AG09309 (cell line): ENCODE data around the gene ADGRV1.

Experiments used
- DNase-seq: peaks from one replicate; pipeline ENCODE4 v3.0.0-alpha.2; 2010; ENCODE audit warnings: low read depth
- H3K4me3 ChIP-seq: 2 replicates; pipeline ENCODE4 v1.5.1; 2011; ENCODE audit warnings: mild to moderate bottlenecking, low read depth, low read length, moderate library complexity; ENCODE audit not compliant: control insufficient read depth
- CTCF ChIP-seq: IDR thresholded peaks from 2 replicates; pipeline ENCODE4 v1.5.1; 2011; ENCODE audit warnings: mild to moderate bottlenecking, low read depth, low read length, inconsistent platforms; ENCODE audit not compliant: insufficient read depth, control insufficient read depth; ENCODE audit errors: missing control alignments

Gene ADGRV1

GRCh38 chr5:90996089-90996488, 437.5 kb downstream of the ADGRV1 start:
- TF ChIP-seq CTCF: no peak

DNA sequence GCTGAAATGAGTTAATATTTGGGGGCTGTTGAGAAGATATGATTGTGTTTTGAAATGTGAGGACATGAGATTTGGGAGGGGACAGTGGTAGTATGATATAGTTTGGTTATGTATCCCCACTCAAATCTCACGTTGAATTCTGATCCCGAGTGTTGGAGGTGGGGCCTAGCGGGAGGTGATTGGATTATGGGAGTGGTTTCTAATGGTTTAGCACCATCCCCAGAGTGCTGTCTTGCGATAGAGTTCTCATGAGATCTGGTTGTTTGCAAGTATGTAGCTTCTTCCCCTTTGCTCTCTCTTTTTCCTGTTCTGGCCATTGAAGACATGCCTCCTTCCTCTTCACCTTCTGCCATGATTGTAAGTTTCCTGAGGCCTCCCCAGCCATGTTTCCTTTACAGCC, 438.5 kb downstream of the ADGRV1 start:
- no peak overlapping the region for H3K4me3 ChIP-seq
- no peak for DNase-seq
- TF ChIP-seq CTCF: no peak

More at GRCh38 chr5:90996089-90996488, 437.5 kb downstream of the ADGRV1 start:
- DNase-seq: no peak
- no peak overlapping the region for H3K4me3 ChIP-seq

- DNase-seq: no peak
- H3K4me3 ChIP-seq: no peak overlapping the region
- TF ChIP-seq CTCF: no peak
Observed at GRCh38 chr5:91000743-91001142, 442.1 kb downstream of the ADGRV1 start.

- TF ChIP-seq CTCF: no peak
- no peak overlapping the region for H3K4me3 ChIP-seq
- DNase-seq: no peak
Observed at GRCh38 chr5:91006713-91007112, 448.1 kb downstream of the ADGRV1 start.

- no peak for DNase-seq
- H3K4me3 ChIP-seq: no peak overlapping the region
- no peak for TF ChIP-seq CTCF
Observed at GRCh38 chr5:91007251-91007650, 448.7 kb downstream of the ADGRV1 start.

GRCh38 chr5:91007780-91008402, 449.3 kb downstream of the ADGRV1 start:
- no peak for TF ChIP-seq CTCF
- DNase-seq: no peak
- H3K4me3 ChIP-seq: no peak overlapping the region
